ENCODE results near the gene CACUL1.

CACUL1 gene

GRCh38 chr10:118775478-118775877 lies 20.7 kb upstream of the CACUL1 start:
- H3K4me3 ChIP-seq (ENCODE audit: low read depth in 1 of 2, low read length in 1 of 2), result no peak overlapping the region
- TF ChIP-seq, protein P1, sequence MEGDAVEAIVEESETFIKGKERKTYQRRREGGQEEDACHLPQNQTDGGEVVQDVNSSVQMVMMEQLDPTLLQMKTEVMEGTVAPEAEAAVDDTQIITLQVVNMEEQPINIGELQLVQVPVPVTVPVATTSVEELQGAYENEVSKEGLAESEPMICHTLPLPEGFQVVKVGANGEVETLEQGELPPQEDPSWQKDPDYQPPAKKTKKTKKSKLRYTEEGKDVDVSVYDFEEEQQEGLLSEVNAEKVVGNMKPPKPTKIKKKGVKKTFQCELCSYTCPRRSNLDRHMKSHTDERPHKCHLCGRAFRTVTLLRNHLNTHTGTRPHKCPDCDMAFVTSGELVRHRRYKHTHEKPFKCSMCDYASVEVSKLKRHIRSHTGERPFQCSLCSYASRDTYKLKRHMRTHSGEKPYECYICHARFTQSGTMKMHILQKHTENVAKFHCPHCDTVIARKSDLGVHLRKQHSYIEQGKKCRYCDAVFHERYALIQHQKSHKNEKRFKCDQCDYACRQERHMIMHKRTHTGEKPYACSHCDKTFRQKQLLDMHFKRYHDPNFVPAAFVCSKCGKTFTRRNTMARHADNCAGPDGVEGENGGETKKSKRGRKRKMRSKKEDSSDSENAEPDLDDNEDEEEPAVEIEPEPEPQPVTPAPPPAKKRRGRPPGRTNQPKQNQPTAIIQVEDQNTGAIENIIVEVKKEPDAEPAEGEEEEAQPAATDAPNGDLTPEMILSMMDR (IDR thresholded peaks at IDR 0.05), result no peak
- H3K27me3 ChIP-seq, result no peaks in the 10 kb centered on the region
- no peaks in the 10 kb centered on the region for H3K9me3 ChIP-seq
- H3K27ac ChIP-seq, result no peak overlapping the region
- H3K36me3 ChIP-seq, result no peaks in the 10 kb centered on the region
- H3K4me1 ChIP-seq (ENCODE audit: control insufficient read depth in 1 of 2, insufficient read depth in 1 of 2, low read depth in 1 of 2, low read length in 1 of 2), result no peaks in the 10 kb centered on the region

DNA sequence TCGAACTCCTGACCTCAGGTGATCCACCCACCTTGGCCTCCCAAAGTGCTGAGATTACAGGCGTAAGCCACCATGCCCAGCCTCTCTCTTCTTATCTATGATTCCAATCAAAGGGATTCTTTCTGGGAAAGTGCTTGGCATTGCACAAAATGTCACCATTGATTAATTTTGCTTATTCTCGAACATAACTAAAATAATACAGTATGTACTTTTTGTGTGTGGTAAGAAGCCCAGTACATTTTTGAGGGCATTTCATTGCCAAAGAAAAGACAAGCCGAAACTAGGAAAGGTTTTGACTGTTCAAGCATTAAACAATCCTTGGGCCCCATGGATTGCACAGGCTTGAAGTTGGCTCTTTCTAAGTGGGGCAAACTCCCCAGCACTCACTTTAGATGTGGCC lies 18.3 kb upstream of the CACUL1 start:
- Histone ChIP-seq H3K9me3 (no peaks in the 10 kb centered on the region), H3K4me1 (ENCODE audit: control insufficient read depth in 1 of 2, insufficient read depth in 1 of 2, low read depth in 1 of 2, low read length in 1 of 2) (no peaks in the 10 kb centered on the region), H3K4me3 (ENCODE audit: low read depth in 1 of 2, low read length in 1 of 2) (no peak overlapping the region), H3K36me3 (no peaks in the 10 kb centered on the region), H3K27ac (no peak overlapping the region), H3K27me3 (no peaks in the 10 kb centered on the region)
- TF ChIP-seq, protein P1 (IDR thresholded peaks at IDR 0.05), result no peak

DNA sequence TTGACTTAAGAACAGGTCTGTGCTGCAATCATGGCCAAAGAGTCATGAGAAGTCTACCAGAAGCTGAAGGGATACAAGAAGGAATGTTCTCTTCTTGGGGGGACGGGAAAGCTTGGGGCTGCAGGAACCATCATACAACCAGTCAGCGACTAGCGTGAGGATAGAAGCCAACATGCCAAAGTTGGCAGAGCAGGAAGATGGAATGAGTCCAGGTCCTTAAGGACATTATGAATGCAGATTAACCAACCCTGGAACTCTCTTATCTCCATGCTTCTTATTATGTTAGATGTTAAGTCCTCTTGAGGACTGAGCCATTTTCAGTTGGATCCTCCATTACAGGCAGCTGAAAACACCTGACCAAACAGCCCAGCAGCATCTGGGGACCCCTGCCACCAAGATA lies 17.2 kb upstream of the CACUL1 start:
- Histone ChIP-seq H3K4me3 (ENCODE audit: low read depth in 1 of 2, low read length in 1 of 2) (no peak overlapping the region), H3K27me3 (no peaks in the 10 kb centered on the region), H3K27ac (no peak overlapping the region), H3K9me3 (no peaks in the 10 kb centered on the region), H3K36me3 (no peaks in the 10 kb centered on the region), H3K4me1 (ENCODE audit: control insufficient read depth in 1 of 2, insufficient read depth in 1 of 2, low read depth in 1 of 2, low read length in 1 of 2) (no peaks in the 10 kb centered on the region)
- TF ChIP-seq, protein P1 (IDR thresholded peaks at IDR 0.05), result no peak

DNA sequence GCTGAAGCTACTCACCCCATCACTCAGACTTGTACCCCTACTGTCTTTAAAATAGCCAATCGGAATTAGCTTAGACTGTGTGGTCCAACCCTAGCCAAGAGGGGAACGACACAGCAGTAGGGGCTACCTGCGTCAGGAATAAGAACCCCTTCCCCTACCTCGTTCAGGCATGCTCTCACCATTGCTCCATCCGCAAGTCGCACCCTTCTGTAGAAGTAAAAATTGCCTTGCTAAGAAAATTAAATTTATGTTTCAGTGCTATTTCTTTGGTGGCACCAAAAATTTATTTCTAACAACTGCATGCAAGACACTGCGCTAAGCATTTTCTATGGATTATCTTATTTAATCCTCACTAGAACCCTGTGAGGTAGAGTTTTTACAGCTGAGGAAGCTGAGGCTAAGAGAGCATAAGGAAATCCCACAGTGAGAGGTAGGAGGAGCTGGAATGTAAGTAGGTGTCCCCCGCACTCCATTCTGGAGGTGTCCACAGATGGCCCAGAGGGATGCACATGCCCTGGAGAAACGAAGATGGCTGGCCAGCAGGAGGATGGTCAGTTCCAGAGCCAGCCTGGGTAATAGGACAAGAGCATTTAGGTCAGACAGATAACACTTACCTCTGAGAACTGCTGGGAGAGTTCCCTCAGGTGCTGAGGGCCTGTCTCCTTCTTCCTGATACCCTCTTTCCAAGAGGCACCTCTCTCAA lies 15.3 kb upstream of the CACUL1 start:
- Histone ChIP-seq H3K4me1 (ENCODE audit: control insufficient read depth in 1 of 2, insufficient read depth in 1 of 2, low read depth in 1 of 2, low read length in 1 of 2) (no peaks in the 10 kb centered on the region), H3K27me3 (no peaks in the 10 kb centered on the region), H3K36me3 (no peaks in the 10 kb centered on the region), H3K9me3 (no peaks in the 10 kb centered on the region), H3K4me3 (ENCODE audit: low read depth in 1 of 2, low read length in 1 of 2) (no peak overlapping the region), H3K27ac (no peak overlapping the region)
- TF ChIP-seq, protein P1 (IDR thresholded peaks at IDR 0.05), result no peak

DNA sequence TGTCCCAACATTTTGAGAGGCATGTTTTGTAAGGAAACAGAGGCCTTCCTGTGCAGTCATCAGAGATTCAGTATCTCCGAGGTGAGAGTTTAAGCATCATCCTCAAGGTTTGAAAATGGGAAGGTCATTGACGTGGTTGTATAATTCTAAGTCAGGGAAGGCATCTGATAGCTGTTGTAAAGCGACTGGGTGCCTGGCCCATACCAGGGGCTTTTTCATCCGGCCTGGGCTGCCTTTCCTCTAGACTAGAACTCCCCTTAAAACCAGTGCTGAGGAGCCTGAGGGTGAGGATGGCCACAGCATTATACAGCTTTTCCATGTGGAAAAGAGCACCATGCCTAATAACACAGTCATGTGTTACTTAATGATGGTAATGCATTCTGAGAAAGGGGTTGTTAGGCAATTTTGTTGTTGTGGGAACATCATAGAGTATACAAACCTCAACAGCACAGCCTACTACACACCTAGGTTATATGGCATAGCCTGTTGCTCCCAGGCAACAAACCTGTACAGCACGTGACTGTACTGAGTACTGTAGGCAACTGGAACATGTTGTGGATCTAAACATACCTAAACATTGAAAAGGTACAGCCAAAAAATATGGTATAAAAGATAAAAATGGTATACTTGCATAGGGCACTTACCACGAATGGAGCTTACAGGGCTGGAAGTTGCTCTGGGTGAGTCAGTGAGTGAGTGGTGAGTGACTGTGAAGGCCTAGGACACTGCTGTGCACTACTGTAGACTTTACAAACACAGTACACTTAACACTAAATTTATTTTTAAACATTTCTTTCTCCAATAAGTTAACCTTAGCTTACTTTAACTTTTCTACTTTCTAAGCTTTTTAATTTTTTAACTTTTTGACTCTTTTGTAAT lies 13.5 kb upstream of the CACUL1 start:
- Histone ChIP-seq H3K4me3 (ENCODE audit: low read depth in 1 of 2, low read length in 1 of 2) (no peak overlapping the region), H3K27me3 (peaks cover 5% of the 10 kb centered on the region), H3K9me3 (no peaks in the 10 kb centered on the region), H3K4me1 (ENCODE audit: control insufficient read depth in 1 of 2, insufficient read depth in 1 of 2, low read depth in 1 of 2, low read length in 1 of 2) (no peaks in the 10 kb centered on the region), H3K36me3 (no peaks in the 10 kb centered on the region), H3K27ac (no peak overlapping the region)
- TF ChIP-seq, protein P1 (IDR thresholded peaks at IDR 0.05), result no peak

All from neutrophil (primary cell).